ENCODE data around the gene NBEAL2.

NBEAL2 gene

DNA sequence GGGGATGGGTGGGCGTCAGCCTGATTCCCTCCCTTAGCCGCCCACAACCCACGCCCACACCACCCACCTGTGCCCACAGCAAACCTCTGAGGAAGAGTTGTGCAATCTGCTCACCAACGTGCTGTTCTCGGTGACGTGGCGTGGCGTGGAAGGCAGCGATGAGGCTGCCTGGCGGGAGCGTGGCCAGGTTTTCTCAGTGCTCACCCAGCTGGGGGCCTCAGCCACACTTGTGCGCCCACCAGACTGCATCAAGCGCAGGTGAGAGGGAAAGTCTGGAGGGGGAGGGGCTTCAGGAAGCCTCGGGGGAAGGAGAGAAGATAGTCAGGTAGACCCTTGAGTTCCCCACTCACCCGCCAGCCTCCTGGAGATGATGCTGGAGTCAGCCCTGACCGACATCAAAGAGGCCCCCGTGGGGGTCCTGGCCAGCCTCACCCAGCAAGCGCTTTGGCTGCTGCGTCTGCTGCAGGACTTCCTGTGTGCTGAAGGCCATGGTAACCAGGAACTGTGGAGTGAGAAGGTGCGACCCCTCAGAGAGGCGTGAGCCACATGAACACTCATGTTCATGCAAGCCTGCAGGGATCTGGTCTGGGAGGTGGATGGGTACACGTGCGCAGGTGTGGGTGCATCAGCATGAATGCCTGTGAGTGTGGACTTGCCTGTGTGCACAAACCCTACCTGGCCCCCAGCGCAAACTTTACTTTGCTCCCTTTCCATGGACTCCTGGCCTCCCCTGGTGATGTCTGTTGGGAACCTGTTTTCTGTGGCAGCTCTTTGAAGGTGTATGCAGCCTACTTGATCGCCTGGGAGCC lies 21.7 kb downstream of the NBEAL2 start:
- no peak for DNase-seq (ENCODE audit: low spot score)

DNA sequence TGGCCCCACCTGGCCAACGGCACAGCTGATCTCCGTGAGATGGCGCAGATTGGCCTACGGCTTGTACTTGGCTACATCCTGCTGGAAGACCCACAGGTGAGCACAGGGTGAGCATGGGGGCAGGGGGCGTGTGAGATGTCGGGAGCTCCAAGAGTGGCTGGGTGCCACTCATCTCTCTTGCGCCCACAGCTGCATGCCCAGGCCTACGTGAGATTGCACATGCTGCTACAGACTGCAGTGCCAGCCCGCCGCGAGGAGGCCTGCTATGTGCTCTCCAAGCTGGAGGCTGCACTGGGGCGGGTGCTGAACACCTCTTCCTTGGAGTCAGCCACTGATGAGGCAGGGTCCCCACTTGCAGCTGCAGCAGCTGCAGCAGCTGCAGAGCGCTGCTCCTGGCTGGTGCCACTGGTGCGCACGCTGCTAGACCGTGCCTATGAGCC lies 22.3 kb downstream of the NBEAL2 start:
- DNase-seq (ENCODE audit: low spot score) = no peak

DNA sequence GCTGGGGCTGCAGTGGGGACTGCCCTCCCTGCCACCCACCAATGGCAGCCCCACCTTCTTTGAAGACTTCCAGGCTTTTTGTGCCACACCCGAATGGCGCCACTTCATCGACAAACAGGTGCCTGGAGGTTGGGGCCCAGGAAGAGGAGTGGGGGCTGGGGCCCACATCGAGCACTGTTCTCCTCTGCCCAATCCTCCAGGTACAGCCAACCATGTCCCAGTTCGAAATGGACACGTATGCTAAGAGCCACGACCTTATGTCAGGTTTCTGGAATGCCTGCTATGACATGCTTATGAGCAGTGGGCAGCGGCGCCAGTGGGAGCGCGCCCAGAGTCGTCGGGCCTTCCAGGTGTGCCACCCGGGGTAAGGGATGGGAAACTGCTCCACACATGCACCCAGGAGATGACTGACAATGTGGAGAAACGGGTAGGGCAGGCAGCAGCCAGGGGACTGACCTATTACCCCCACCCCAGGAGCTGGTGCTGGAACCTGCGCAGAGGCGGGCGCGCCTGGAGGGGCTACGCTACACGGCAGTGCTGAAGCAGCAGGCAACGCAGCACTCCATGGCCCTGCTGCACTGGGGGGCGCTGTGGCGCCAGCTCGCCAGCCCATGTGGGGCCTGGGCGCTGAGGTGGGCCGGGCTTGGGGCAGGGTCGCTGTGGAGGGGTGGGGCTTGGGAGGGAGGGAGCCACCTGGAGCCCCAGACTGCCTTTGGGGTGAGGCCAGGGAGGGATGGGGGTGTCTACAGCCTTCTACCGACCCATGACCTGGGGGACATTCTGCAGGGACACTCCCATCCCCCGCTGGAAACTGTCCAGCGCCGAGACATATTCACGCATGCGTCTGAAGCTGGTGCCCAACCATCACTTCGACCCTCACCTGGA lies 22.9 kb downstream of the NBEAL2 start:
- no peak for DNase-seq (ENCODE audit: low spot score)

DNA sequence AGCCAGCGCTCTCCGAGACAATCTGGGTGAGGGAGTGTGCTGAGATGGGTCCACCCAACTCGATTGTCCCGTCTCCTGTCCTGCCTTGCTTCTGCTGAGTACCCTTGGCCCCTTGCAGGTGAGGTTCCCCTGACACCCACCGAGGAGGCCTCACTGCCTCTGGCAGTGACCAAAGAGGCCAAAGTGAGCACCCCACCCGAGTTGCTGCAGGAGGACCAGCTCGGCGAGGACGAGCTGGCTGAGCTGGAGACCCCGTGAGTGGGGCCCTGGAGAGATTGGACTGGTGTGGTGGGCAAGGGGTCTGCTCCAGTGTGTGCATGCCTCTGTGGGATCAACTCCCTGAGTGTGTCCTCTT lies 23.6 kb downstream of the NBEAL2 start:
- no peak for DNase-seq (ENCODE audit: low spot score)

DNA sequence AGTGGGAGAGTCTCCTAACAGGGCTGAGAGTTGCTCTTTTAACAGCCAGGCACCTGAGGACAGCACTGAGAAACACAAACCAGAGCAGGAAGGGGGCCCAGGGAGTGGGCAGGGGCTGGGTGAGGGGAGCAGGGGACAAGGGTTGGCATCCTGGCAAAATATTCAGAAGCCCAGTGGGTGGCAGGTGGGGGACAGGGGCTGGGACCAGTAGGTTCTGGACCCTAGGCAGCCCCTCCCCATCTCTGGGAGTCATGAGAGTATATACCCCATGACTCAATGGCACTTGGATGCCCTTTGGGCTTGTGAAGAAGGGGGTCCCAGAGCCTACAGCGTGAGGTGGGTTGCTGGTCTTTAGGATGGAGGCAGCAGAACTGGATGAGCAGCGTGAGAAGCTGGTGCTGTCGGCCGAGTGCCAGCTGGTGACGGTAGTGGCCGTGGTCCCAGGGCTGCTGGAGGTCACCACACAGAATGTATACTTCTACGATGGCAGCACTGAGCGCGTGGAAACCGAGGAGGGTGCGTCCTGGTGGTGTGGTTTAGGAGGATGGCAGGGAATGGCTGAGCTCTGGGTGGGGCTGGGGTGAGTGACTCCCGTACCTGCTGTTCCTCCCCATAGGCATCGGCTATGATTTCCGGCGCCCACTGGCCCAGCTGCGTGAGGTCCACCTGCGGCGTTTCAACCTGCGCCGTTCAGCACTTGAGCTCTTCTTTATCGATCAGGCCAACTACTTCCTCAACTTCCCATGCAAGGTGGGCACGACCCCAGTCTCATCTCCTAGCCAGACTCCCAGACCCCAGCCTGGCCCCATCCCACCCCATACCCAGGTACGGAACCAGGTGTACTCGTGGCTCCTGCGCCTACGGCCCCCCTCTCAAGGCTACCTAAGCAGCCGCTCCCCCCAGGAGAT lies 24.2 kb downstream of the NBEAL2 start:
- no peak for DNase-seq (ENCODE audit: low spot score)

DNA sequence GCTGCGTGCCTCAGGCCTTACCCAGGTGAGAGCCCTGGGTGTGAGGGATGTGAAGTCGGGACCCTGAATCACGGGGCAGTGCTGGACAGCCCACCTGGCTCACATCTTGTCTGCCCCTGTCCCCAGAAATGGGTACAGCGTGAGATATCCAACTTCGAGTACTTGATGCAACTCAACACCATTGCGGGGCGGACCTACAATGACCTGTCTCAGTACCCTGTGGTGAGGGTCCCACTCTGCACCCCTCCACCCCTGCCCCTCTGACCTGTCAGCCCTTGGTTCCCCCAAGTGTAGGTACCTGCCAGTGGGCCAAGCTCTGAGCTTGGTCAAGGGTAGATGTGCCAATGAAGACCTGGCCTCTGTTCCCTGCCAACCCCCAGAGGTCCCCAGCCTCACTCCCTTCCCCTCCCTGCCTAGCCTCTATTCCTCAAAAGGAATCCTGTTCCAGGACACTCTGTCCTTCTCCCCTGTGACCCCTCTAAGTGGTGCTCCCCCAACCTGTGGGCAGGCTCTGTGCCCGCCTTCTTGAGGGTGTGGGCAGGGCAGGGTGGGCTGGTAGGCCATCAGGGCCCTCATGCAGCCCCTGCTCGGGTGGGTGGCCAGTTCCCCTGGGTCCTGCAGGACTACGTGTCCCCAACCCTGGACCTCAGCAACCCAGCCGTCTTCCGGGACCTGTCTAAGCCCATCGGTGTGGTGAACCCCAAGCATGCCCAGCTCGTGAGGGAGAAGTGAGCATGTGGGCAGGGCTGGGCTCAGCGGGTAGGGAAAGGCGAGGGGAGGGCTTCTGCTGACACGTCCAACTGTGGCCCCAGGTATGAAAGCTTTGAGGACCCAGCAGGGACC lies 25.1 kb downstream of the NBEAL2 start:
- no peak for DNase-seq (ENCODE audit: low spot score)

DNA sequence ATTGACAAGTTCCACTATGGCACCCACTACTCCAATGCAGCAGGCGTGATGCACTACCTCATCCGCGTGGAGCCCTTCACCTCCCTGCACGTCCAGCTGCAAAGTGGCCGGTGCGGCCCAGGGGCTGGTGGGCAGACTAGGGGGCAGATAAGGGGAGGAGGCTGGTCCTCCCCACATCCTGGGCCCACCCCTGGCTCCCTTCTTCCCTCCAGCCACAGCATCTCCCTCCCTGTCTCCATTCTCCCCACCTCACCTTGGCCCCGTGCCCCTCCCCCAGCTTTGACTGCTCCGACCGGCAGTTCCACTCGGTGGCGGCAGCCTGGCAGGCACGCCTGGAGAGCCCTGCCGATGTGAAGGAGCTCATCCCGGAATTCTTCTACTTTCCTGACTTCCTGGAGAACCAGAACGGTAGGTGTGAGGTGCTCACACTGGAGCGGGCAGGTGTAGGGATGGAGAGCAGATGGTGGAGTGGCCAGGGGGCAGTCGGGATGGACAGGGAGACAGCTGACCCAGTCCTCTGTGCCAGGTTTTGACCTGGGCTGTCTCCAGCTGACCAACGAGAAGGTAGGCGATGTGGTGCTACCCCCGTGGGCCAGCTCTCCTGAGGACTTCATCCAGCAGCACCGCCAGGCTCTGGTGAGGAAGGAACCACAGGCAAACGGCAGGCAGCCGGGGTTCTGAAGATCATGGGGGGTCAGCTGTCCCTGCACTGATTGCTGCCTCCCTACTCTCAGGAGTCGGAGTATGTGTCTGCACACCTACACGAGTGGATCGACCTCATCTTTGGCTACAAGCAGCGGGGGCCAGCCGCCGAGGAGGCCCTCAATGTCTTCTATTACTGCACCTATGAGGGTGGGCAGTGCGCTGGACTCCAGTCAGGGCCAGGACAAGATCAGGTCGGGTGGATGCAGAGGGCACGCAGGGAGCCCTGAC lies 26.0 kb downstream of the NBEAL2 start:
- DNase-seq (ENCODE audit: low spot score) = no peak

DNA sequence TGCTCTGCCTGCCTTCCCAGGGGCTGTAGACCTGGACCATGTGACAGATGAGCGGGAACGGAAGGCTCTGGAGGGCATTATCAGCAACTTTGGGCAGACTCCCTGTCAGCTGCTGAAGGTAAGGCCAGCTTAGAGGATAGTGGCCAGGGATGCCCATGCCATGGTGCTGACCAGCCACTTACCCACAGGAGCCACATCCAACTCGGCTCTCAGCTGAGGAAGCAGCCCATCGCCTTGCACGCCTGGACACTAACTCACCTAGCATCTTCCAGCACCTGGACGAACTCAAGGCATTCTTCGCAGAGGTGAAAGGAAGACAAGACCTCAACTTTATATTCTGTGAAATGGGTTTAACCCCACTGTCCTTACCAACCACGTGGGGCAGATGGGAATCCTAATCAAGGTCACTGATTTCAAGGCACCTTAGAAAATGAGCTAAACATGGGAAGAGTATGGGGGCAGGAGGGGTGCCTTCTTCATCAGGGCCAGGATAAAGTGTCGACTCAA lies 26.7 kb downstream of the NBEAL2 start:
- DNase-seq (ENCODE audit: low spot score) = no peak

DNA sequence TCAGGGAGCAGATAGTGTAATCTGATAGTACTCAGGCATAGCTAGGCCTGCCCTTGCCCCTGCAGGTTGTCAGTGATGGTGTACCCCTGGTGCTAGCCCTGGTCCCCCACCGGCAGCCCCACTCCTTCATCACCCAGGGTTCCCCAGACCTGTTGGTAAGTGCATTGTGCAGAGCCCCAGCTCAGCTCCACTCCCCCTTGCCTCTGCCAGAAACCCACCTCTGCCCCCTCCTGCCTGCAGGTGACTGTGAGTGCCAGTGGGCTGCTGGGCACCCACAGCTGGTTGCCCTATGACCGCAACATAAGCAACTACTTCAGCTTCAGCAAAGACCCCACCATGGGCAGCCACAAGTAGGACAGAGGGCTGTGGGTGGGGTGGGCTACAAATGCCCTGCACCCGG lies 27.5 kb downstream of the NBEAL2 start:
- no peak for DNase-seq (ENCODE audit: low spot score)

DNA sequence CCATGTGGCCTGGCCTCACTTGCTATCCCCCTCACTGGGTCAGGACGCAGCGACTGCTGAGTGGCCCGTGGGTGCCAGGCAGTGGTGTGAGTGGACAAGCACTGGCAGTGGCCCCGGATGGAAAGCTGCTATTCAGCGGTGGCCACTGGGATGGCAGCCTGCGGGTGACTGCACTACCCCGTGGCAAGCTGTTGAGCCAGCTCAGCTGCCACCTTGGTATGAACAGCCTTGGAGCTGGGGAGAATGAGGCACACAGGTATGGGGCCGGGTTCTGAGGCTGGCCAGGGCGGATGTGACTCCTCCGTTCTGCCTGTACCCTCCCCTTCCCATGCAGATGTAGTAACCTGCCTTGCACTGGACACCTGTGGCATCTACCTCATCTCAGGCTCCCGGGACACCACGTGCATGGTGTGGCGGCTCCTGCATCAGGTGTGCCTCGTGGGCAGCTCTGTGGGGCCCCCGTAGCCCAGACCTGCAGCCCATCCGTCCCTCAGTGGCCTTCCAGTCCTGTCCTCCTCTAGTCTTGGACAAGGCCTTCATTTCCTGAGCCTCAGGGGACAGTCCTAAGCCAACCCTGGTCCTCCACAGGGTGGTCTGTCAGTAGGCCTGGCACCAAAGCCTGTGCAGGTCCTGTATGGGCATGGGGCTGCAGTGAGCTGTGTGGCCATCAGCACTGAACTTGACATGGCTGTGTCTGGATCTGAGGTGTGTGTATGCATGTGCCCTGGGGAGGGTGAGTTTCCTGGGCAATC lies 28.2 kb downstream of the NBEAL2 start:
- DNase-seq (ENCODE audit: low spot score) = no peak

DNA sequence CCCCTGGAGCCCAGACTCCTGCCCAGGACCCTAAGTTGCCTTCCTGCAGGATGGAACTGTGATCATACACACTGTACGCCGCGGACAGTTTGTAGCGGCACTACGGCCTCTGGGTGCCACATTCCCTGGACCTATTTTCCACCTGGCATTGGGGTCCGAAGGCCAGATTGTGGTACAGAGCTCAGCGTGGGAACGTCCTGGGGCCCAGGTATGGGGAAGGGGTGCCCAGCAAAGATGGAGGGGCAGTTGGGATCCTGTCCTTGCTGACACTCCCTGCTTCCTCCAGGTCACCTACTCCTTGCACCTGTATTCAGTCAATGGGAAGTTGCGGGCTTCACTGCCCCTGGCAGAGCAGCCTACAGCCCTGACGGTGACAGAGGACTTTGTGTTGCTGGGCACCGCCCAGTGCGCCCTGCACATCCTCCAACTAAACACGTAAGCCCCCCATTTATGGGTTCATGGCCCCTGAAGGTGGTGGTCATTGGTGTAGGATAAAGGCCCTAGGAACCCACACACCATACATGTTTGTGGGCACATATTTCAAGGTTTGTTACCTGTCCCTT lies 28.8 kb downstream of the NBEAL2 start:
- DNase-seq (ENCODE audit: low spot score) = no peak

DNA sequence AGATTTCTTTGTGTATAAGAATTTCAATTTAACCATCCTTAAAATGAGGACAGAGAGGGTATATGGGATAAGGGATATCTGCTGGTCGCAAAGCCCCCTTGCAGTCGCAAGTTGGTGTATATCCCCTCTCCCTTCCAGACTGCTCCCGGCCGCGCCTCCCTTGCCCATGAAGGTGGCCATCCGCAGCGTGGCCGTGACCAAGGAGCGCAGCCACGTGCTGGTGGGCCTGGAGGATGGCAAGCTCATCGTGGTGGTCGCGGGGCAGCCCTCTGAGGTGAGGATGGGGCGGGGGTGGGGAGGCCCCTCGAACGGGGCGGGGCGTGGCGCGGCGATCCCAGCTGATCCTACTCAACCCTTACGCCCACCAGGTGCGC lies 29.4 kb downstream of the NBEAL2 start:
- DNase-seq (ENCODE audit: low spot score) = no peak

DNA sequence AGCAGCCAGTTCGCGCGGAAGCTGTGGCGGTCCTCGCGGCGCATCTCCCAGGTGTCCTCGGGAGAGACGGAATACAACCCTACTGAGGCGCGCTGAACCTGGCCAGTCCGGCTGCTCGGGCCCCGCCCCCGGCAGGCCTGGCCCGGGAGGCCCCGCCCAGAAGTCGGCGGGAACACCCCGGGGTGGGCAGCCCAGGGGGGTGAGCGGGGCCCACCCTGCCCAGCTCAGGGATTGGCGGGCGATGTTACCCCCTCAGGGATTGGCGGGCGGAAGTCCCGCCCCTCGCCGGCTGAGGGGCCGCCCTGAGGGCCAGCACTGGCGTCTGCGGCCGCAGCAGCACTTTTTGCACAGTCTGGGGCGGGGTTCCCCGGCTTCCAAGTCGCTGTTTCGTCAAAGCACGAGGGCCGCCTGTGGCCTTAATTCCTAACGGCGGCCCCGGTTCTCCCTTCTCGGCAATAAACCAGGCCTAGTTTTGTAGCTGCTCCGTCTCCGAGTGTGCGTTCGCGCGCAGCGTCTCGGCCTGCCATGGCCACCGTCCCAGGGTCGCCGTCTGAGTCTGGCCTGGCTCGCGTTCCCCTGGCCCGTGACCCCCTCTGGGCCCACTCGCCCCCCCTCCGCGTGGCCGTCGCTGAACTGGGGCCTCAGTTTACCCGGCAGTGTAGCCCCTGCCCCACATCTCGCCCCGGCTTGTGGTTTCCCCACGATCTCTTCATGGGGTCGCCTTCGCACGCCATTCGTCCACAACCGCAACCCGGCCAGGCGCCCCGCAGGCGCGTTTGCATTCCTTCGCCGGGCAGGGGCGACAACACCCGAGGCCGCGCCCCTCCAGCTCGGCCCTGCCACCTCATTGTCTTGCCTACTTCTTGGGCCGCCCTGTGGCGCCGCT lies 30.0 kb downstream of the NBEAL2 start:
- peak; percentile 65 for DNase-seq (ENCODE audit: low spot score)

DNA sequence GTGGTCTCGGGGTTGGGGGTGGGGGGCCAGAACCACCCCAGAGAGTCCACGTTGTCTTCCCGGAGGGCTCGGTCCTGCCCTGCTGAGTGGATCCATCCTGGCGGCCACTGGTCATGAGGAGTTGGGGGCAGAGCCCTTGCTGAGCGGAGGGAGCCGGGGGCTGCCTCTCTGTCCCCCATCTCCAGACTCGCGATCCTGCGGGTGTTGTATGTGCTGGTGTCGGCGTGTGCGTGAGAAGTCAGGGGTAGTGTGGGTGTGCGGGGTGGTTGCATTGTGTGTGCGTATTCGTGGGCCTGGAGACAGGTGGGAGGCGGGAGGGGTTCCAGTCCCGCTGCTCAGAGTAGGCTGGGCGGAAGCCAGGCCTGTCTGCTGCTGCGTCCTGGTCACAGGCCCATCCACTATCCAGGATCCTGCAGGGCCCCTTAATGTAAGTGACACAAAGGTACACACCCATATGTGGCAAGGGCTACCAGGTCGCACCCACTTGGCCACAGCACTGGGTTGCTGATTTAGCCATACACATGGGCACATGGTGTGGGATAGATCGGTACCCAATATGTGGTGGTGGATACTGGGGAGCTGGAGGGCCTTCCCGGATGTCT lies 30.7 kb downstream of the NBEAL2 start:
- DNase-seq (ENCODE audit: low spot score) = no peak

DNA sequence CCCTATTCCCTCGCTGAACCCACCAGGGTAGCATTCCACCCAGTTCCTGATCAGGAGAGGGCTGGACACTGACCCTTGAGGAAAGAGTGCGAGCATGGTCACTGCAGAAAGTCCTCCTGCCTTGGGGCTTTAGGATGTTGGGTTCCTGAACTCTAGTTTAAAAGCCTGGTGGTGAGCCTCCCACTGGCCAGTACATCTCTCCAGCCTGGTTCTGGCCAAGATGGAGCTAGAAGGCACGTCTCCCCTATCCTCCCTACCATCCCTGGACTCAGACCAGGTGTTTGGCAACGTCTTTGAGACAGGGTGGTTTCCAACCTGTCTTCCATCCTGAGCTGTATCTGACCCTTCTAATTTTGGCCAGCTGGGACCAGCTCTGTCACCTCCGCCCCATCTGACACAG lies 31.4 kb downstream of the NBEAL2 start:
- no peak for DNase-seq (ENCODE audit: low spot score)

DNA sequence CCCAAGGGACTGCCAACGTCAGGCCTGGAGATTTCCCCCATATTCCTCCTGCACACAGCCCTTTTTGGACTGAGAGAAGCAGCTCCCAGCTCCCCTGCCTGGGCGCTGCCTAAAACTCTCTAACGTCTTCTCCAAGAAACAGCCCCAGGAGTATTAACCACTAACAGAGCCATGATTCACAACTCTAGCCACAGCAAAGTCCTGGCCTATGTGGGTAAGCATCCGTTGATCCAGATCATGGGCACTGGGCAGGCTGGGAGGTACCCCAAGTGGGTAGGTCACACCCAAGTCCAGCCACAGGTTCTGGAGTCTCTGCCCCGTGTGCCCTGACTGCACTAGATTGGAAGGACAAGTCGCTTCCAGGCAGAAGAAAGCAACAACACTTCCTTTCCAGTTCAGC lies 31.9 kb downstream of the NBEAL2 start:
- no peak for DNase-seq (ENCODE audit: low spot score)

All from CD4-positive, alpha-beta T cell treated with Interleukin-2 at 100 ng/mL for 4 hours (primary cell).